Measurements from ENCODE around the gene CDC73. TPM values are rescaled to one million over a fixed set of nuclear protein-coding genes. Genes with fewer than 3 reads are reported as not detected.
A peak's percentile ranks its signal among the peaks of the same experiment; 100 is the strongest.

CDC73 gene
- total and polyA plus RNA-seq, 4 donors, result 10.7 to 76.5 (median 53.2) TPM

- intact Hi-C loops (cut with DNase I), result loop anchor here in 1 of 2 donors (5.0 kb wide), 1 partner anchor 33 kb away; no protein-coding TSS in a partner anchor
- H3K4me1 ChIP-seq (ENCODE audit: control insufficient read depth in 1 of 2, insufficient read depth in 2 of 2, low read length in 2 of 2), result no peaks in the 10 kb centered on the region
- H3K27ac ChIP-seq (ENCODE audit: low read depth in 1 of 2, low read length in 2 of 2), result no peak overlapping the region
- no peaks in the 10 kb centered on the region for H3K27me3 ChIP-seq (ENCODE audit: control insufficient read depth in 1 of 2, insufficient read depth in 2 of 2, low read length in 1 of 2)
- peaks cover 0 to 2% of the 10 kb centered on the region in 2 donors for H3K36me3 ChIP-seq (ENCODE audit: control insufficient read depth in 1 of 2, insufficient read depth in 2 of 2, low read length in 1 of 2)
- WGBS, 2 donors, result 94 to 96% methylated on average over 11 of the region's 11 CpGs
- H3K9me3 ChIP-seq (ENCODE audit: control insufficient read depth, low read length), result no peaks in the 10 kb centered on the region
- DNase-seq, result no peak
- ATAC-seq (ENCODE audit: low FRiP score), result no peak
- H3K4me3 ChIP-seq (ENCODE audit: low read length in 2 of 2), result no peak overlapping the region
Measured at GRCh38 chr1:193094112-193094511, 27.7 kb upstream of the CDC73 start.

GRCh38 chr1:193102662-193103061 lies 19.2 kb upstream of the CDC73 start:
- Histone ChIP-seq H3K27ac (ENCODE audit: low read depth in 1 of 2, low read length in 2 of 2) (no peak overlapping the region), H3K4me3 (ENCODE audit: low read length in 2 of 2) (no peak overlapping the region), H3K36me3 (ENCODE audit: control insufficient read depth in 1 of 2, insufficient read depth in 2 of 2, low read length in 1 of 2) (peaks cover 1 to 4% of the 10 kb centered on the region in 2 donors), H3K4me1 (ENCODE audit: control insufficient read depth in 1 of 2, insufficient read depth in 2 of 2, low read length in 2 of 2) (no peaks in the 10 kb centered on the region), H3K9me3 (ENCODE audit: control insufficient read depth, low read length) (no peaks in the 10 kb centered on the region), H3K27me3 (ENCODE audit: control insufficient read depth in 1 of 2, insufficient read depth in 2 of 2, low read length in 1 of 2) (no peaks in the 10 kb centered on the region)
- WGBS, 2 donors, result 90 to 92% methylated on average over 5 of the region's 5 CpGs
- ATAC-seq (ENCODE audit: low FRiP score) (no peak), DNase-seq (no peak)
- intact Hi-C loops (cut with DNase I), result loop anchor here (5.0 to 10.0 kb wide), 2 partner anchors 40 to 298 kb away; partner anchors contain the start of gene RGS2 (in 1 of the 2)

DNA sequence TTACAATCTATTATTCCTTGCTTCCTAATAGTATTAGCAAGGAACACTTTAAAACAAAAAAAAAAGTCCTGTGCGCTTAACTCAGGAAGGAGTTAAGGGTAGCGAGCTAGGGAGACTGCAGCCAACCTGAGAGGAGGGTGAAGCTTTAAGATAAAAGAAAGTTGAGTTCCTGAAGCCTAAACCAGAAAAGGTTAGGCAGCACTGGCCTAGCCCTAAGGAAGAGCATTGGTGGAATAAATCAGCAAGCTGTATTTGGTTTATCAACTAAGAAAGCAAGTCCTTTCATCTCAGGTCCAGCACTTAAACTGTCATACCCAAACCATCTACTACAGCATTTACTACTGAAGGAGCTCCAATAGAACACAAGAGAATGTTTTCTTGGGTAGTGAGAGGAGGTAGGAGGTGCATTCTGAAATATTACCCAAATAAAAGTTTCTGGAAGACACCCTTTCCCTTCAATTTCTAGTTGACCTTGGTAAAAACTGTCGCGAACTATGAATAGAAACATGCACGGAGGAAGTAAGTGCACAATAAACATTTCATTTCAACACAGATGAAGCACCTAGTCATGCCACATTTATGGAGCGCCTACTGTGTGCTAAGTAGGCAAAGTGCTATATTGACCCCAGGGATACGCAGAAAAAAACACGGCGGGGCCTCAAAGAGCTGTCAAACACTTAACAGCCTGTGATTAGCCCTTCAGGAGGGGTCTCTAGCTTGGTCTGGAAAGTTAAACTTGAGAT lies 17.9 kb upstream of the CDC73 start:
- 26 to 27% methylated on average over 9 of the region's 9 CpGs for WGBS, 2 donors
- Histone ChIP-seq H3K4me1 (ENCODE audit: control insufficient read depth in 1 of 2, insufficient read depth in 2 of 2, low read length in 2 of 2) (no peaks in the 10 kb centered on the region), H3K36me3 (ENCODE audit: control insufficient read depth in 1 of 2, insufficient read depth in 2 of 2, low read length in 1 of 2) (peaks cover 1 to 4% of the 10 kb centered on the region in 2 donors), H3K4me3 (ENCODE audit: low read length in 2 of 2) (peak overlapping the region; percentile 55 to 62), H3K9me3 (ENCODE audit: control insufficient read depth, low read length) (no peaks in the 10 kb centered on the region), H3K27me3 (ENCODE audit: control insufficient read depth in 1 of 2, insufficient read depth in 2 of 2, low read length in 1 of 2) (no peaks in the 10 kb centered on the region), H3K27ac (ENCODE audit: low read depth in 1 of 2, low read length in 2 of 2) (peak overlapping the region; percentile 28 to 66)
- DNase-seq (no peak), ATAC-seq (ENCODE audit: low FRiP score) (no peak)
- intact Hi-C loops (cut with DNase I), result loop anchor here (2.0 to 10.0 kb wide), 4 partner anchors 19 to 299 kb away; partner anchors contain the start of genes CDC73 (in 1 of the 2) and RGS2 (in 1 of the 2)

GRCh38 chr1:193104502-193104906 lies 17.3 kb upstream of the CDC73 start:
- Histone ChIP-seq H3K27me3 (ENCODE audit: control insufficient read depth in 1 of 2, insufficient read depth in 2 of 2, low read length in 1 of 2) (no peaks in the 10 kb centered on the region), H3K4me1 (ENCODE audit: control insufficient read depth in 1 of 2, insufficient read depth in 2 of 2, low read length in 2 of 2) (no peaks in the 10 kb centered on the region), H3K36me3 (ENCODE audit: control insufficient read depth in 1 of 2, insufficient read depth in 2 of 2, low read length in 1 of 2) (peaks cover 1 to 4% of the 10 kb centered on the region in 2 donors), H3K4me3 (ENCODE audit: low read length in 2 of 2) (peak overlapping the region; percentile 55 to 62), H3K9me3 (ENCODE audit: control insufficient read depth, low read length) (no peaks in the 10 kb centered on the region), H3K27ac (ENCODE audit: low read depth in 1 of 2, low read length in 2 of 2) (peak overlapping the region; percentile 28 to 66)
- WGBS, 2 donors, result 0 to 1% methylated on average over 24 of the region's 24 CpGs
- ATAC-seq (ENCODE audit: low FRiP score) (peak; percentile 77), DNase-seq (peak; percentile 71 to 82)
- intact Hi-C loops (cut with DNase I), result loop anchor here (2.0 to 10.0 kb wide), 4 partner anchors 18 to 300 kb away; partner anchors contain the start of genes CDC73 (in 1 of the 2) and RGS2 (in 1 of the 2)

DNA sequence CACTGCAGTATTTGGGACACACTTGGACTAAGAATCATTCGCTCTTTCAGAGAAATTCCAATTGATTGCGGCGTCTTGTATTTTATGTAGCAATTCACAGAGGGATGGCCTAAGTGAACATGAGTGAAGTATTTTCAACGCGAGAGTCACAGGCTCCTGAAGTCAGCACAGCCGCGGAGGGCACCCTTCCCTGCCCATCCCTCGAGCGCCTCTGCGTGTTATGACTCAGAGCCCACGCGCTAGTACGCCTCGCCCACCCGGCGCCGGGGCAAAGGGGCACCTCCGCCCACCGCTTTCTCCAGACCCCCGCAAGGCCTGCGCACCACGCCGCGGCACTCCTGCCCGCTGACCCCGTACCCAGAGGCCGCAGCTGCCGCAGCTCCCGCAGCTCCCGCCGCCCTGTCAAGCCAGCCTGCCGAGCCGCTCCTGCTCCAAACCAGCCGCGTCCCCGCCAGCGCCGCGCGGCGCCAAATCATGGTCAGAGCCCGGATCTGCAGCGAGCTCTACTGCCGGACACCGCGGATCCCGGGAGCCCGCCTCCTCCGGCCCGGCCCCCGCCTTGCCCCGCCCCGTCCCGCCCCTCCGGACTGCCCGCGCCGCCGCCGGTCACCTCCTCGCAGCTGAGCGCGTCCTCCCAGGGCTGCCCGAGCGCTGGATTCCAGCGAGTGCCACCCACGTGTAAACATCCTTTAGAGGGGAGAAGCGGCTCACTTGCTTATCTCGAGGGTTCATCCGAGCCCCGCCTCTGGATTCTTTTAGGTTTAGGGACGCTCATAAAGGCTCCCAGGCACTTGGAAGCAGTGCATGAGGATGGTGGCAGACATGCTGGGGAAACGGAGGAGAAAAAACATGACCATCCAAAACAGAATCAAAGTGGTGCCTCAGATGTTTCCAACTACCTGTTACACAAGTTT lies 16.7 kb upstream of the CDC73 start, which contains the start of gene GLRX2:
TSS of gene GLRX2 (minus strand) at position 508 of the 914 bp plus-strand sequence. CDS start at position 476, 32 bp downstream.
- intact Hi-C loops (cut with DNase I), result loop anchor here (1.0 to 10.0 kb wide), 5 partner anchors 17 to 300 kb away; partner anchors contain the start of genes CDC73 (in 2 of the 2) and RGS2 (in 1 of the 2)
- H3K27ac ChIP-seq (ENCODE audit: low read depth in 1 of 2, low read length in 2 of 2), result peak within 1 kb of the TSS; percentile 28 to 83
- WGBS, 2 donors, result 0% methylated on average over 64 to 73 of the region's 73 CpGs

DNA sequence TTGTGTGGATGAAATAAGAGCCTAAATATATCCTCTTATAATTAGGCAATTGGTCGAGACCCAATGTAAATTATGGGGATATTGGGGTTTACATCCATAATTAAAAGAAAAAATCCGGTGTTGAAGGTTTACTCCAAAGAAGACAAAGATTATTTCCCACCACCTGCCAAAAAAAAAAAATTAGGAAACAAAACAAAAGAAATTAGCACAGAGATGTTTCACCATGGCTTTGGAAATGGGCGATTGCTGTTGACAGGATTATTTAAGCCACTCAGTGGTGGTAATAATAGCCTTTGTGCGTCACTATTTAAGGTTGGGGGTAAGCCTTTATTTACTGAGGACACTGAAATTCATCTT lies 16.0 kb upstream of the CDC73 start:
- DNase-seq (no peak), ATAC-seq (ENCODE audit: low FRiP score) (no peak)
- Histone ChIP-seq H3K4me3 (ENCODE audit: low read length in 2 of 2) (peak overlapping the region; percentile 49 to 55), H3K4me1 (ENCODE audit: control insufficient read depth in 1 of 2, insufficient read depth in 2 of 2, low read length in 2 of 2) (no peaks in the 10 kb centered on the region), H3K27ac (ENCODE audit: low read depth in 1 of 2, low read length in 2 of 2) (no peak overlapping the region), H3K36me3 (ENCODE audit: control insufficient read depth in 1 of 2, insufficient read depth in 2 of 2, low read length in 1 of 2) (no peaks in the 10 kb centered on the region), H3K9me3 (ENCODE audit: control insufficient read depth, low read length) (no peaks in the 10 kb centered on the region), H3K27me3 (ENCODE audit: control insufficient read depth in 1 of 2, insufficient read depth in 2 of 2, low read length in 1 of 2) (no peaks in the 10 kb centered on the region)
- 22 to 32% methylated on average over 4 of the region's 4 CpGs for WGBS, 2 donors
- intact Hi-C loops (cut with DNase I), result loop anchor here (1.0 to 10.0 kb wide), 4 partner anchors 17 to 301 kb away; partner anchors contain the start of genes CDC73 (in 2 of the 2) and RGS2 (in 1 of the 2)

More for the DNA sequence above, 16.7 kb upstream of the CDC73 start, which contains the start of gene GLRX2:
- Histone ChIP-seq H3K36me3 (ENCODE audit: control insufficient read depth in 1 of 2, insufficient read depth in 2 of 2, low read length in 1 of 2) (no peaks in the 10 kb centered on the region), H3K9me3 (ENCODE audit: control insufficient read depth, low read length) (no peaks in the 10 kb centered on the region), H3K4me3 (ENCODE audit: low read length in 2 of 2) (peak within 1 kb of the TSS; percentile 55 to 62), H3K27me3 (ENCODE audit: control insufficient read depth in 1 of 2, insufficient read depth in 2 of 2, low read length in 1 of 2) (no peaks in the 10 kb centered on the region), H3K4me1 (ENCODE audit: control insufficient read depth in 1 of 2, insufficient read depth in 2 of 2, low read length in 2 of 2) (no peaks in the 10 kb centered on the region)
- peak; percentile 98 for ATAC-seq (ENCODE audit: low FRiP score)
- DNase-seq, result peak; percentile 86 to 96

GRCh38 chr1:193108471-193108870 lies 13.4 kb upstream of the CDC73 start:
- Histone ChIP-seq H3K4me1 (ENCODE audit: control insufficient read depth in 1 of 2, insufficient read depth in 2 of 2, low read length in 2 of 2) (peaks cover 0 to 3% of the 10 kb centered on the region in 2 donors), H3K27ac (ENCODE audit: low read depth in 1 of 2, low read length in 2 of 2) (no peak overlapping the region), H3K27me3 (ENCODE audit: control insufficient read depth in 1 of 2, insufficient read depth in 2 of 2, low read length in 1 of 2) (no peaks in the 10 kb centered on the region), H3K9me3 (ENCODE audit: control insufficient read depth, low read length) (no peaks in the 10 kb centered on the region), H3K4me3 (ENCODE audit: low read length in 2 of 2) (no peak overlapping the region), H3K36me3 (ENCODE audit: control insufficient read depth in 1 of 2, insufficient read depth in 2 of 2, low read length in 1 of 2) (no peaks in the 10 kb centered on the region)
- DNase-seq (no peak), ATAC-seq (ENCODE audit: low FRiP score) (no peak)
- intact Hi-C loops (cut with DNase I), result loop anchor here in 1 of 2 donors (10.0 kb wide), 1 partner anchor 304 kb away; the partner anchor contains the start of gene RGS2
- WGBS, 2 donors, result 79 to 84% methylated on average over 3 of the region's 3 CpGs

DNA sequence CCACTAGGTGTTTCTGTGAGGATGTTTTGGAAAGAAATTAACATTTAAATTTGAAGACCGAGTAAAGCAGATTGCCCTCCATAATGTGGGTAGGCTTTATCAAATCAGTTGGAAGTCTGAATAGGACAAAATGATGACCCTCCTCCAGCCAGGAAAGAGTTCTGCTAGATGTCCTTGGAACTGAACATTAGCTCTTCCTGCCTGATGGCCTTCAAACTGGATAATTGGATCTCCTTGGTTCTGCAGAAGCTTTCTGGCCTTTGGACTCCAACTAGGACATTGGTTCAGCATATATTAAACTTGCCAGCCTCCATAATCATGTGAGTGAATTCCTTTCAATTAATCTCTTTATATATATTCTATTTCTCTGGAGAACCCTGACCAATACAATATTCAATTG lies 12.2 kb upstream of the CDC73 start:
- intact Hi-C loops (cut with DNase I), result loop anchor here in 1 of 2 donors (10.0 kb wide), 1 partner anchor 305 kb away; the partner anchor contains the start of gene RGS2
- no peak overlapping the region for H3K27ac ChIP-seq (ENCODE audit: low read depth in 1 of 2, low read length in 2 of 2)
- H3K36me3 ChIP-seq (ENCODE audit: control insufficient read depth in 1 of 2, insufficient read depth in 2 of 2, low read length in 1 of 2), result no peaks in the 10 kb centered on the region
- H3K27me3 ChIP-seq (ENCODE audit: control insufficient read depth in 1 of 2, insufficient read depth in 2 of 2, low read length in 1 of 2), result no peaks in the 10 kb centered on the region
- no peak for DNase-seq
- H3K9me3 ChIP-seq (ENCODE audit: control insufficient read depth, low read length), result no peaks in the 10 kb centered on the region
- H3K4me3 ChIP-seq (ENCODE audit: low read length in 2 of 2), result no peak overlapping the region
- WGBS, 2 donors, result 94 to 100% methylated on average over 1 of the region's 1 CpG
- no peak for ATAC-seq (ENCODE audit: low FRiP score)
- H3K4me1 ChIP-seq (ENCODE audit: control insufficient read depth in 1 of 2, insufficient read depth in 2 of 2, low read length in 2 of 2), result peaks cover 0 to 3% of the 10 kb centered on the region in 2 donors
